K562 treated with DMSO at 1 percent for 24 hours (cell line): ENCODE measurements around the gene SPACA6. TPM values are rescaled to one million over a fixed set of nuclear protein-coding genes. Genes with fewer than 3 reads are reported as not detected.

ENCODE experiments used
- total RNA-seq: library from RNA; unstranded; fragments of 300-600 nt; gene quantifications from 2 replicates; pipeline ENCODE4 v1.2.3, GENCODE V29; 2022; ENCODE audit warnings: low read depth; ENCODE audit not compliant: insufficient read depth

Gene SPACA6, protein sequence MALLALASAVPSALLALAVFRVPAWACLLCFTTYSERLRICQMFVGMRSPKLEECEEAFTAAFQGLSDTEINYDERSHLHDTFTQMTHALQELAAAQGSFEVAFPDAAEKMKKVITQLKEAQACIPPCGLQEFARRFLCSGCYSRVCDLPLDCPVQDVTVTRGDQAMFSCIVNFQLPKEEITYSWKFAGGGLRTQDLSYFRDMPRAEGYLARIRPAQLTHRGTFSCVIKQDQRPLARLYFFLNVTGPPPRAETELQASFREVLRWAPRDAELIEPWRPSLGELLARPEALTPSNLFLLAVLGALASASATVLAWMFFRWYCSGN
- 11.1 and 29.9 TPM in 2 replicates for total RNA-seq

DNA sequence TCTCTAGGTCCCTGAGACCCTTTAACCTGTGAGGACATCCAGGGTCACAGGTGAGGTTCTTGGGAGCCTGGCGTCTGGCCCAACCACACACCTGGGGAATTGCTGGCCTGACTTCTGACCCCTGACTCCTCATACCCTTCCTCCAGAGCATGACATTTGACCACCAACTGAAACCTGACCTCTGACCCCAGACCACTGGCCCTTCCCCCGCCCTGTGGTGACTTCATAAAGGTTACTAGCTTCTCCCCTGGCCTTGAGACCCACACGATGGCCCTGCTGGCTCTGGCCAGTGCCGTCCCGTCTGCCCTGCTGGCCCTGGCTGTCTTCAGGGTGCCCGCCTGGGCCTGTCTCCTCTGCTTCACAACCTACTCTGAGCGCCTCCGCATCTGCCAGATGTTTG, at the start of gene SPACA6:
TSS of gene SPACA6 (plus strand) at position 71 of the 400 bp plus-strand sequence. CDS start at position 268, 197 bp downstream.

GRCh38 chr19:51646730-51647129, 46.4 kb upstream of the SPACA6 start, which contains the start of gene SIGLEC14:
Gene SIGLEC14 (minus strand): TSS chr19:51646825. CDS start chr19:51646759, 66 bp downstream.

DNA sequence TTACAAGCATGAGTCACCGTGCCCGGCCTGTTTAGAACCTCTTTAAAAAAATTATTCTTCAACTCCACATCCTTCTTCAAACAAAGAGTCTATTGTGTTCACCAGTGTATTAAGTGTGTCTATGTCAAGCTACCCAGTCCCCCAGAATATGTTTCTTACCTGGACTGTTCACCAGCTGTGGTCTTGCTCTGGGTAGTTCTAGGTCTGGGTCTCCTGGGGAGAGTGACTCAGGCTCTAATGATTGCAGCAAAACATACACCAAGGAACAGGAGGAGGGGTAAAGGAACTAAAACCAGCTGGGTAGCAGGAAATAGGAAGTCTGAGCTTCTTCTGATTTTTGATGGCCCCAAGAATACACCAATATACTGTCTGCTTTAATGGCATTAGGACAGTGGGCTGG, 58.5 kb downstream of the SPACA6 start, which contains the start of gene FPR1:
TSS of gene FPR1 (minus strand) at position 224 of the 400 bp plus-strand sequence. CDS start 4,884 bp downstream, outside the sequence.

Other genes with a start within 250 kb of the SPACA6 start
- gene SIGLEC8, start 234.9 kb upstream of the SPACA6 start, total RNA-seq = 0.27 and 0.51 TPM in 2 replicates
- gene CEACAM18, start 214.8 kb upstream of the SPACA6 start, total RNA-seq = not detected in 2 replicates
- 2.7 and 3.1 TPM in 2 replicates for gene SIGLEC12, start 191.5 kb upstream of the SPACA6 start, total RNA-seq
- gene SIGLEC6, start 161.7 kb upstream of the SPACA6 start, total RNA-seq = 21.0 and 23.9 TPM in 2 replicates
- gene ZNF175, start 122.0 kb upstream of the SPACA6 start, total RNA-seq = 8.8 and 11.4 TPM in 2 replicates
- 0.45 TPM in 1 of 2 replicates, not detected in the other for gene SIGLEC5, start 62.9 kb upstream of the SPACA6 start, total RNA-seq
- 0.49 and 0.56 TPM in 2 replicates for gene SIGLEC14, start 46.5 kb upstream of the SPACA6 start, total RNA-seq
- gene HAS1, start 30.7 kb downstream of the SPACA6 start, total RNA-seq = not detected in 2 replicates
- gene FPR1, start 58.5 kb downstream of the SPACA6 start, total RNA-seq = 0.50 and 0.93 TPM in 2 replicates
- gene FPR2, start 67.8 kb downstream of the SPACA6 start, total RNA-seq = 1.2 TPM in 1 of 2 replicates, not detected in the other
- gene FPR3, start 101.8 kb downstream of the SPACA6 start, total RNA-seq = 0.31 and 0.46 TPM in 2 replicates
- gene ZNF577, start 194.6 kb downstream of the SPACA6 start, total RNA-seq = 3.2 and 5.3 TPM in 2 replicates
- 2.2 TPM in 2 replicates for gene ZNF649, start 211.7 kb downstream of the SPACA6 start, total RNA-seq
- 1.4 and 3.1 TPM in 2 replicates for gene ZNF613, start 234.1 kb downstream of the SPACA6 start, total RNA-seq